Caco-2 (cell line): ENCODE results near the gene SLC44A5. TPM values are rescaled to one million over a fixed set of nuclear protein-coding genes. Genes with fewer than 3 reads are reported as not detected.

Experiments
- BruUV-seq: library from RNA; stranded (reverse); fragments of 400-500 nt; replicated peaks from 2 replicates; lab custom pipeline; 2021; lab: Mats Ljungman, UMichigan
- CTCF ChIA-PET: fragments of 300-600 bp; sonication (Branson Sonifier 250); formaldehyde crosslinking; loops from one replicate; lab custom pipeline; 2022; ENCODE audit warnings: antibody characterized with exemption; lab: Charles Lee
- POLR2A ChIA-PET: fragments of 300-600 bp; sonication (Branson Sonifier 250); formaldehyde crosslinking; loops from one replicate; lab custom pipeline; 2022; ENCODE audit warnings: antibody characterized with exemption; lab: Charles Lee
- DNase-seq, 2 experiments: peaks; one replicate each; pipeline versions ENCODE4 v3.0.0 to v3.0.0-alpha.2; 2020 to 2022
- H3K27me3 ChIP-seq: replicated peaks from 2 replicates; pipeline ENCODE4 v1.6.0; 2011; ENCODE audit warnings: low read length; ENCODE audit not compliant: control insufficient read depth, insufficient read depth
- H3K36me3 ChIP-seq: 2 replicates; pipeline ENCODE4 v1.5.1; 2011; ENCODE audit warnings: low read length; ENCODE audit not compliant: control insufficient read depth, insufficient read depth
- H3K4me1 ChIP-seq: fragments of 250-450 bp; sonication (Bioruptor Pico); 2 replicates; pipeline ENCODE4 v1.5.1; 2020; ENCODE audit warnings: mild to moderate bottlenecking
- H3K4me3 ChIP-seq: 2 replicates; pipeline ENCODE4 v1.5.1; 2011; ENCODE audit warnings: low read depth, mild to moderate bottlenecking, control low read depth, low read length
- H3K9me3 ChIP-seq: fragments of 250-450 bp; sonication (Bioruptor Pico); 2 replicates; pipeline ENCODE4 v1.5.1; 2020; ENCODE audit warnings: mild to moderate bottlenecking, moderate library complexity
- H3K27ac Mint-ChIP-seq: one replicate; pipeline ENCODE4 v1.8.0; 2022; ENCODE audit warnings: mixed read lengths; ENCODE audit not compliant: unreplicated experiment
- H3K27me3 Mint-ChIP-seq: one replicate; pipeline ENCODE4 v1.8.0; 2022; ENCODE audit warnings: mixed read lengths; ENCODE audit not compliant: insufficient read depth, unreplicated experiment
- H3K36me3 Mint-ChIP-seq: one replicate; pipeline ENCODE4 v1.8.0; 2022; ENCODE audit warnings: mild to moderate bottlenecking, mixed read lengths; ENCODE audit not compliant: insufficient read depth, unreplicated experiment
- H3K4me1 Mint-ChIP-seq: one replicate; pipeline ENCODE4 v1.8.0; 2022; ENCODE audit warnings: low read depth, mixed read lengths; ENCODE audit not compliant: unreplicated experiment
- H3K4me3 Mint-ChIP-seq: one replicate; pipeline ENCODE4 v1.8.0; 2022; ENCODE audit warnings: mild to moderate bottlenecking, moderate library complexity, mixed read lengths; ENCODE audit not compliant: unreplicated experiment
- H3K9me3 Mint-ChIP-seq: one replicate; pipeline ENCODE4 v1.8.0; 2022; ENCODE audit warnings: mixed read lengths; ENCODE audit not compliant: unreplicated experiment
- CTCF ChIP-seq, 2 experiments: fragments of 200-600 bp in 1 of 2; IDR thresholded peaks; 1 replicate in 1 of 2; 2 replicates in 1 of 2; pipeline versions ENCODE4 v1.5.1 to v1.8.0; 2011 to 2022; ENCODE audit warnings: antibody characterized with exemption in 1 of 2, control low read depth in 1 of 2, inconsistent platforms in 1 of 2, low read depth in 1 of 2, low read length in 1 of 2, mild to moderate bottlenecking in 1 of 2, moderate library complexity in 1 of 2; ENCODE audit not compliant: insufficient read depth in 1 of 2, severe bottlenecking in 1 of 2, unreplicated experiment in 1 of 2
- intact Hi-C: fragments of 100-400 bp; cut with micrococcal nuclease; formaldehyde crosslinking; loops from one replicate; pipeline ENCODE4 v1.10.0; 2022; ENCODE audit not compliant: unreplicated experiment
- total RNA-seq: library from RNA; stranded (reverse); gene quantifications from 2 replicates; pipeline ENCODE4 v1.2.3, GENCODE V29; 2022

Gene SLC44A5
- total RNA-seq, 1 experiment from 2014 or later = 13.6 TPM

- Mint-ChIP-seq H3K4me3 (no peak overlapping the region), H3K27me3 (no peaks in the 10 kb centered on the region), H3K4me1 (peaks cover 7% of the 10 kb centered on the region), H3K27ac (no peak overlapping the region), H3K36me3 (peaks cover 7% of the 10 kb centered on the region), H3K9me3 (no peaks in the 10 kb centered on the region)
- ChIA-PET CTCF (no interaction called here), POLR2A (no interaction called here)
- Histone ChIP-seq H3K27me3 (no peaks in the 10 kb centered on the region), H3K4me1 (no peaks in the 10 kb centered on the region), H3K36me3 (no peaks in the 10 kb centered on the region), H3K4me3 (no peak overlapping the region), H3K9me3 (no peaks in the 10 kb centered on the region)
- TF ChIP-seq CTCF (IDR thresholded peaks at IDR 0.05; ENCODE audit: insufficient read depth in 1 of 2, low read depth in 1 of 2, low read length in 1 of 2, severe bottlenecking in 1 of 2, unreplicated experiment in 1 of 2) = no peak
- no peak for DNase-seq
- intact Hi-C loops = loop anchor here (10.0 kb wide), 2 partner anchors 187 to 557 kb away; partner anchors contain the start of gene MSH4
- BruUV-seq = no TSS peak
Measured at GRCh38 chr1:75237316-75237715, 373.6 kb downstream of the SLC44A5 start.

- POLR2A ChIA-PET = no interaction called here
- Histone ChIP-seq H3K27me3 (no peaks in the 10 kb centered on the region), H3K9me3 (no peaks in the 10 kb centered on the region), H3K4me1 (no peaks in the 10 kb centered on the region), H3K36me3 (no peaks in the 10 kb centered on the region), H3K4me3 (no peak overlapping the region)
- CTCF ChIA-PET = no interaction called here
- no peak overlapping the region for H3K27ac Mint-ChIP-seq
- no peaks in the 10 kb centered on the region for H3K27me3 Mint-ChIP-seq
- DNase-seq = no peak
- H3K9me3 Mint-ChIP-seq = no peaks in the 10 kb centered on the region
- peaks cover 7% of the 10 kb centered on the region for H3K4me1 Mint-ChIP-seq
- H3K36me3 Mint-ChIP-seq = peaks cover 4% of the 10 kb centered on the region
- H3K4me3 Mint-ChIP-seq = no peak overlapping the region
- no peak for TF ChIP-seq CTCF (IDR thresholded peaks at IDR 0.05; ENCODE audit: insufficient read depth in 1 of 2, low read depth in 1 of 2, low read length in 1 of 2, severe bottlenecking in 1 of 2, unreplicated experiment in 1 of 2)
- BruUV-seq = no TSS peak
- intact Hi-C loops = loop anchor here (10.0 kb wide), 2 partner anchors 190 to 560 kb away; partner anchors contain the start of gene MSH4
Measured at GRCh38 chr1:75234562-75234961, 376.4 kb downstream of the SLC44A5 start.

- CTCF ChIA-PET = interaction anchor here (0.9 kb wide), 1 partner anchor 101 kb away, joined by 3 read pairs; no protein-coding TSS in a partner anchor
Measured at GRCh38 chr1:75233302-75233929, 377.5 kb downstream of the SLC44A5 start.

More at GRCh38 chr1:75233302-75233929, 377.5 kb downstream of the SLC44A5 start:
- Histone ChIP-seq H3K36me3 (no peaks in the 10 kb centered on the region), H3K27me3 (no peaks in the 10 kb centered on the region), H3K4me1 (no peaks in the 10 kb centered on the region), H3K4me3 (no peak overlapping the region), H3K9me3 (no peaks in the 10 kb centered on the region)
- intact Hi-C loops = loop anchor here (1.0 to 10.0 kb wide), 3 partner anchors 191 to 561 kb away; partner anchors contain the start of gene MSH4
- no peak overlapping the region for H3K4me3 Mint-ChIP-seq
- H3K9me3 Mint-ChIP-seq = no peaks in the 10 kb centered on the region
- H3K4me1 Mint-ChIP-seq = peaks cover 7% of the 10 kb centered on the region
- no peaks in the 10 kb centered on the region for H3K27me3 Mint-ChIP-seq
- POLR2A ChIA-PET = interaction anchor here (0.5 kb wide), 1 partner anchor 518 kb away, joined by 3 read pairs; no protein-coding TSS in a partner anchor
- no peaks in the 10 kb centered on the region for H3K36me3 Mint-ChIP-seq
- DNase-seq = peak in 1 of 2 experiments; percentile 47
- BruUV-seq = no TSS peak
- H3K27ac Mint-ChIP-seq = no peak overlapping the region
- peak; percentile 43 for TF ChIP-seq CTCF (IDR thresholded peaks at IDR 0.05; ENCODE audit: insufficient read depth in 1 of 2, low read depth in 1 of 2, low read length in 1 of 2, severe bottlenecking in 1 of 2, unreplicated experiment in 1 of 2)
